HG02973 (cell line): Measurements from ENCODE around the gene ANKRD34B.

Experiments
- ATAC-seq: cut with Tn5 transposase; IDR thresholded peaks from one replicate; pipeline ENCODE4 v1.9.1; 2021; ENCODE audit warnings: moderate library complexity; ENCODE audit not compliant: unreplicated experiment

Gene ANKRD34B

GRCh38 chr5:80573062-80573461, 3.0 kb upstream of the ANKRD34B start:
- ATAC-seq = no peak

GRCh38 chr5:80569086-80569960, 757 bp downstream of the ANKRD34B start:
- no peak for ATAC-seq

- ATAC-seq = no peak
These were observed 1.8 kb downstream of the ANKRD34B start for GRCh38 chr5:80568251-80568650.

- no peak for ATAC-seq
These were observed 3.3 kb downstream of the ANKRD34B start for GRCh38 chr5:80566711-80567259.

GRCh38 chr5:80565330-80565729, 4.8 kb downstream of the ANKRD34B start:
- no peak for ATAC-seq

GRCh38 chr5:80559244-80559643, 10.8 kb downstream of the ANKRD34B start:
- no peak for ATAC-seq

GRCh38 chr5:80555099-80555498, 15.0 kb downstream of the ANKRD34B start:
- no peak for ATAC-seq

GRCh38 chr5:80554646-80555045, 15.4 kb downstream of the ANKRD34B start:
- ATAC-seq = no peak

GRCh38 chr5:80541392-80541791, 28.7 kb downstream of the ANKRD34B start:
- no peak for ATAC-seq

- no peak for ATAC-seq
These were observed 29.4 kb downstream of the ANKRD34B start for GRCh38 chr5:80540691-80541090.

- no peak for ATAC-seq
These were observed 53.3 kb downstream of the ANKRD34B start for GRCh38 chr5:80516826-80517225.

- ATAC-seq = no peak
These were observed 60.7 kb downstream of the ANKRD34B start for GRCh38 chr5:80509362-80509761.

- no peak for ATAC-seq
These were observed 61.2 kb downstream of the ANKRD34B start for GRCh38 chr5:80508844-80509243.

GRCh38 chr5:80507663-80508062, 62.4 kb downstream of the ANKRD34B start:
- ATAC-seq = no peak
